HG03571 (cell line): ENCODE data around the gene MOGAT1.
A peak's percentile ranks its signal among the peaks of the same experiment; 100 is the strongest.
"Not testable (repeated sequence)": the region's sequence is repeated elsewhere in the genome, so short reads cannot be mapped to it uniquely, and the experiment has no call there.

Experiments
- ATAC-seq: cut with Tn5 transposase; IDR thresholded peaks from one replicate; pipeline ENCODE4 v1.9.1; 2021; ENCODE audit not compliant: unreplicated experiment

The MOGAT1 gene

DNA sequence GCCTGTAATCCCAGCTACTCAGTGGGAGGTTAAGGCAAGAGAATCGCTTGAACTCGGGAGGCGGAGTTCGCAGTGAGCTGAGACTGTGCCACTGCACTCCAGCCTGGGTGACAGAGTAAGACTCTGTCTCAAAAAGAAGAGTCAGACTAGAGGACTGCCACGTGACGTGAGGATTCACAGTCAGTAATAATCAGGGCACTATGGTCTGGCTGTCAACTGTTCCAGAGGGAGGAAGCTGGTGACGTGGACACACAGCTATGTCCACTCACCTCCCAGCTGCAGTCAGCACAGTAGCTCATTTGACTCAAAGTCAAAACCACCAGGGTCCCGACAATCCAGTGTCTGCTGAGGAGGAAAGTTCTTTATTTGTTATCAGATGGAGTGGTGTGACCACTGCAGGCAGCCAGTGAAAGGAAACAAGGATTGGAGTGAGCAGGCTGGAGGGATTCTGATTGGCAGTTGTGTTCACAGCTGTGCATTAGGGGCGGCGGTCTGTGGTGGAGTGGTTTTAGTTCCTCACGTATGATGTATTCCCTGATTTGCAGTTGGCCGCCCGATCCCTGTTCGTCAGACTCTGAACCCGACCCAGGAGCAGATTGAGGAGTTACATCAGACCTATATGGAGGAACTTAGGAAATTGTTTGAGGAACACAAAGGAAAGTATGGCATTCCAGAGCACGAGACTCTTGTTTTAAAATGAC is 37.9 kb downstream of the MOGAT1 start:
- peak; percentile 51 for ATAC-seq

DNA sequence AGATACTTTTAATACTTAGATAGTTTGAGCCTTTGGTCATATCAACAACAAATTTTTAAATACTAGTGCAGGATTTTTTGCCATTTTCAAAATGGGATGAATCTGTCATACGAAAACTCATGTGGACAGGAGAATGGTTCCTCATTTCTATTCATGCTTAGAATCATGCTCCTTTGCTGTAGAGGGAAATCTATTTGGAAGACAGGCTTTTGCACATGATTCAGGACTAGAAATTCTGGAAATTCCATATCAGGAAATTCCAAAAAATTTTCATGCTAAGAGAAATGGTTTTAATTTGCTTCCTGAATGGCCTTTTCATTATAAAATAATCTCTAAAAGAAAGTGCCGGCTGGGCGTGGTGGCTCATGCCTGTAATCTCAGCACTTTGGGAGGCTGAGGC is 39.3 kb downstream of the MOGAT1 start:
- no peak for ATAC-seq

DNA sequence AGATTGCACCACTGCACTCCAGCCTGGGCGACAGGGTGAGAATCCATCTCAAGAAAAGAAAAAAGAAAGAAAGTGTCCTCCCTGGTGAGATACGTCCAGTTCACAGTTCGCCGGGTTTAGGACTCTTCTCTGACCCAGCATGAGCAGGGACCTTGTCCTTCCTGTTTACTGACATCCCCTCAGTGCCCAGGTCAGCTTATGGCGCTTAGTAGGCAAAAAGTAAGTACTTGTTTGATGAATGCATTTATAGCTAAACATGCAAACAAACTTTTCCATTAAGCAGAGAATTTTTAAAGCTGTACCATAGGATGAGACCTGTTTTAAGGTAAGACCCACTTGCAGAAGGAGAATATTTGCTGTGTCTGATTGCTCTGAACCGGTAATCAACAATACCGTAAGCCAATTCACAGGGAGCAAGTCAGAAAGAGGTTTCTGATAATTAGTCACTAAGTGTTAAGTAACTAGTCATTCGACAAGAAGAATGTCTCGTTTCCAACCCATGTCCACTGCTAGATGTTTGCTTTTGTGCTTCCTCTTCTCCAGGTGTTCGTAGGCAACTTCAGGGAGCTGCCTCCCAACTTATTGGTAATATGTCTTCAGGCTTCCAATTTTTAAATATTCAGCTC is 40.0 kb downstream of the MOGAT1 start:
- no peak for ATAC-seq

DNA sequence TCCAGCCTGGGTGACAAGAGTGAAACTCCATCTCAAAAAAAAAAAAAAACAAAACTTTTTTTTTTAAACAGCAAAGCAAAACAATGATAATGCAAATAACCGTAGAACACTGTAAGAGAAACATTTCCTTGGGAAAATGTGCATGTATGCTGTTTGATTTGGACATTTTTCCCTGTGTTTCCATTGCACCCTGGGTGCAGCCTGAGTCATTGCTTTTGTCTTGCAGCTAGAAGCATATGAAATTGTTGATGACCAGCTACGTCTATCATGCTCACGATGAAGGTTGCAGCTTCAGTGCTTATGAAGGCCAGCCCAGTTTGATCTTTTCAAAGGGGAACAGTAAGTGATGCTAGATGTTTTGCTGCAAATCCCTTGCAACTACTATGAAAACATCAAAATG is 41.5 kb downstream of the MOGAT1 start:
- ATAC-seq, result no peak

DNA sequence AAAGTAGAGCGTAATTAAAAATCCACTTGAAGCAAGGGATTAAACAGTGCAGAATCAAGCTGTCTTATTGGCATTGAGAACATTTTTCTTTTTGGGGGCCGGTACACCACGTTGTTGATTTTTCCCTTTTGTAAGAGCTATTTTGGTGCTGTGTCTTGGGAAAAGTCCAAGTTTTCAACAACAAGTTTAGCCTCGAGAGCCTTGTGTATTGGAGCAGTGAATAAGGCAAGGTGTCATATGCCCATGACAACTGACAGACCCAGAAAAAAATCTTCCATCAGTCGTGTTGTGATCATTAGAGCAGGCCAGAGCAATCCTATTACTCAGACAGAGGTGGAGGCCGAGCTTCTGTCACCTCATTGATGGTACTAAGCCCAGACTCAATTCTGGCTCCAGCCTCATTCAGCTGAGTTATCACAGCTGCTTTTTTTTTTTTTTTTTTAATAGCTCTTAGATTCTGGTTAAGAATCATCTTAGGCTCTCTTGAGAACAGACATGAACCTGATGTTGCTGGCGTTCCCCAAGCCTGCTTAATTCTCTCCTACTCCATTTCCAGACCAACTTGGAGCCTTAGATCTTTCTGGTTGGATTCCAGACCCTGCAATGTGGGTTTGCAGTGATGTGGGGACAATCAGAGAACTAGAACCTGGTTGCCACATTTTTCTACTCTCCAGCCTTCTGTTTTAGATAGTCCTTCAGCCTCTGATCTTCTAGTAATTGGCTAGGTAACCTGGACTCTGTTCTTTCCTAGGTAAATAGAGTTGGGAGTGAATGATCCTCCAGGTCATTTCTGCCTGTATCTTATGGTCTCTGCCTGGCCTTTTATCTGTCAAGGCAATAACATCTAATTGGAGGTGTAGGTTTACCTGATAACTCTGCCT is 43.1 kb downstream of the MOGAT1 start:
- no peak for ATAC-seq

DNA sequence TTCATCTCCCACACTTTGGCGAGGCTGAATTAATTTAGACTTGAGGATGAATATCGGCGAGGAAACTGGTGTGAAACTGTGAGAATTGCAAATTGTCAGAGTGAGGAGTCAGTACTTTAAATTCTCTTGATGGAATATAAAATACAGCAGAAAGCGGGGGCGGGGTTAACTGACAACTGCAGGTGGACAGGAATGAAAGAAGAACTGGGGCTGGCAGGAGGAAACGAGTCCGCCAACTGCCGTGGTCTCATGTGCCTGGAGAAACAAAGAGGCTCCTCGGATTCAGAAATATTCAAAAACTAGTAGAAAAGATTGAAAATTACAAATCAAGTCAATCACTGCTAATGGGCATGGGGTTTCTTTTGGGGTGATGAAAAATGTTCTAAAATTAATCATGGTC is 44.3 kb downstream of the MOGAT1 start:
- no peak for ATAC-seq

DNA sequence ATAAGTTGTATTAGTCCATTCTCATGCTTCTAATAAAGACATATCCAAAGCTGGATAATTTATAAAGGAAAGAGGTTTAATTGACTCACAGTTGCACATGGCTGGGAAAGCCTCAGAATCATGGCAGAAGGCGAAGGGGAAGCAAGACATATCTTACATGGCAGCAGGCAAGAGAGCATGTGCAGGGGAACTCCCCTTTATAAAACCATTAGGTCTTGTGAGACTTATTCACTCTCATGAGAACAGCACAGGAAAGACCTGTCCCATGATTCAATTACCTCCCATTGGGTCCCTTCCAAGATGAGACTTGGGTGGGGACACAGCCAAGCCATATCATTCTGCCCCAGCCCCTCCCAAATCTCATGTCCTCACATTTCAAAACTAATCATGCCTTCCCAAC is 48.3 kb downstream of the MOGAT1 start:
- ATAC-seq, result not testable (repeated sequence)

DNA sequence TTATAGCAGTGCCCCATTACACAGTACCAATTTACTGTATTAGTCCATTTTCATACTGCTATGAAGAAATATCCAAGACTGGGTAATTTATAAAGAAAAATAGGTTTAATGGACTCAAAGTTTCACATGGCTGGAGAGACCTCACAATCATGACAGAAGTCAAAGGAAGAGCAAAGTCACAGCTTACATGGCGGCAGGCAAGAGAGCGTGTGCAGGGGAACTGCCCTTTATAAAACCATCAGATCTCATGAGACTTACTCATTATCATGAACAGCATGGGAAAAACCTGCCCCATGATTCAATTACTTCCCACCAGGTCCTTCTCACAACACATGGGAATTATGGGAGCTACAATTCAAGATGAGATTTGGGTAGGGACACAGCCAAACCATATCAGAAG is 50.1 kb downstream of the MOGAT1 start:
- ATAC-seq, result not testable (repeated sequence)

DNA sequence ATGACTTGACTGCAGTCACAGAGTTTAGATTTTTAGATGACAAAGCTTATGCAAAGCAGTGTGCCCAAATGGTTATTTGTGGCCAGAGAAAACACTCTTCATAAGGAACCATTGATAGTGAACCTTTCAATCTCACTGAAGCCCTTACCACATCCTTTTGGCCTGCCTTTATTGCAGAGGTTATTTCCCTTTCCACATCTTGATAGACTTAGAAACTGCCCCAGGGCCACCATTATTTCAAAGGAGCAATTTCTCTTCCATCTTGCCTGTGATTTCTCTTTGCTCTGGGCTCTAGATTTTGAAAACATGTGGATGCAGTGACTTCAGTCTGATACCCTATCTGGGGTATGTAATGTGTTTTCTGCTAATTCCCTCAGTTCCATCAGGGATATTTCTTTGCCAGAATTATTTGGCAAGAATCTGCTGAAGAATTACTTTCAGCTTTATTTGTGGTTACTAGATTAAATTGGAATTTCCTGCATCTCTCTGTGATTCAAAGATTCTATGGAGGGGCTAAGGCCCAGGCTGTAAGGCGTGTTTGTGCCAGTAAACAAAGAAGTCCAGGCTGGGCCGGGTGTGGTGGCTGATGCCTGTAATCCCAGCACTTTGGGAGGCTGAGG is 51.0 kb downstream of the MOGAT1 start:
- peak; percentile 100 for ATAC-seq

DNA sequence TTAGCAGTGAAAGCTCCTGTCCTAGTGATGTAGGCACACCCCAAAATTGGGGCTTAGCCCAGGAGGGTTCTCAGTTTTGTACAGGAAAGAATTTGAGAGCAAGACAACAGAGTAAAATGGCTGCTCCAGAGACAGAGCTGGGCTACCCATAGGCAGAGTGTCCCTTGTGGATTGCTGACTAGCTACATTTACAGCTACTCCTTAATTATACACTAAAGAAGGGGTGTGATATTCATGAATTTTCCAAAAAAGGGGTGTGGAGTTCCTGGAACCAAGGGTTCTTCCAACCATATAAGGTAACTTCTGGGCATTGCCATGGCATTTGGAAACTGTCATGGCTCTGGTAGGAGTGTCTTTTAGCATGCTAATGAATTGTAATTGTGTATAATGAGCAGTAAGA is 52.8 kb downstream of the MOGAT1 start:
- ATAC-seq, result no peak

DNA sequence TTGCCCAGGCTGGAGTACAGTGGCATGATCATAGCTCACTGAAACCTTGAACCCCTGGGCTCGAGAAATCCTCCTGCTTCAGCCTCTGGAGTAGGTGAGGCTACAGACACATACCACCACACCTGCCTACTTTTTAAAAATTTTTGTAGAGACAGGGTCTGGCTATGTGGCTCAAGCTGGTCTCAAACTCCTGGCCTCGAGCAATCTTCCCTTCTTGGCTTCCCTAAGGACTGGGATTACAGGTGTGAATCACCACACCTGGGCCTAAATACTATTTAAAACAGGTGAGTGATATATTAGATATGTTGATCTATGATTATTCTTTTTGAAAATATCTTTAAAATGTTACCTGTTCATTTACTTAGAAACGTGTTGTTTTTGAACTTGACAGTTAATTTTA is 57.2 kb downstream of the MOGAT1 start:
- ATAC-seq, result no peak

DNA sequence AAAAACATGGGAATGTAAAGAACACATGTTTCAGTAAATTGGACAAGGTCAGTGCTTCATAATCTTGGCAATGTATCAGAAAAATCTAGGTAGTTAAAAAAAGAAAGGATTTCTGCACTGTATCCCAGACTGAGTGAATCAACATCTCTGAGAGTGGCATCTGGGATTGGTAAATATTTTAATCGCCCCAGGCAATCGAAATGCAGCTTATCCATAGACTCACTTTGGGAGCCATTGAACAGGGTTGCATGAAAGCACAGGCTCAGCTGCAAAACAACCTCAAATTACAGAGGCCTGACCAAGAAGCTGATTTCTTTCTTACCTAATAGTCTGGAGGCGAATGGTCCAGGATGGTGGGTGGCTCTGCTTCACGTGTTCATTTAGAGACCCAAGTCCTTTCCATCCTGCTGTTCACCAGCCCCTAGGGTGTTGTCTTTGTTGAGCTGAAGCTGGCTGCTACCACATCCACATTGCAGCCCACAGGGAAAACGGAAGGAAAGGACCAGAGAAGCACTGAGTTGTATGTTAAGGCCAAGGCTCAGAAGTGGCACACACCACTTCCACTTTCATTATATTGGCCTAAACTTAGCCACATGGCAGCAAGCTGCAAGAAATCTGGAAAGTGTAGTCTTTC is 59.0 kb downstream of the MOGAT1 start:
- ATAC-seq, result peak; percentile 61

DNA sequence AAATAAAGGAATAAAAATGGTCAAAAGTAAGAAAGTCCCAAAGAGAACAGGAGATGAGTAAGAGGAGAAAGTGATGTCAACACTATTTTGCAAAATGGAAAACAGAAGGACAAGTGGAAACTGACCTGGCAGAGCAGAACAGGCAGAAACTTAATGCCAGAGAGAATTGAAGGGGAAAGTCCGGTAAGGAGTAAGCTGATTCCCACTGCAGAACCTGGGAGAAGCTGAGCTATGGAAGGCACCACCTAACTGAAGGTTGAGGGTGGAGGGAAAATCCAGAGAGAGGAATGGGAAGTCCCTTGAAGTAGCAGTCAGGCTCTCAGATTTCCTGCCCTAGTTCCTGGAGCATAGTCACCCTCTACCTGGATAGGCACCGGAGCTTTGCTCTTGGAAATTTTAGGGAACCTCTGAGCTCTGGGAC is 59.8 kb downstream of the MOGAT1 start:
- ATAC-seq, result no peak

DNA sequence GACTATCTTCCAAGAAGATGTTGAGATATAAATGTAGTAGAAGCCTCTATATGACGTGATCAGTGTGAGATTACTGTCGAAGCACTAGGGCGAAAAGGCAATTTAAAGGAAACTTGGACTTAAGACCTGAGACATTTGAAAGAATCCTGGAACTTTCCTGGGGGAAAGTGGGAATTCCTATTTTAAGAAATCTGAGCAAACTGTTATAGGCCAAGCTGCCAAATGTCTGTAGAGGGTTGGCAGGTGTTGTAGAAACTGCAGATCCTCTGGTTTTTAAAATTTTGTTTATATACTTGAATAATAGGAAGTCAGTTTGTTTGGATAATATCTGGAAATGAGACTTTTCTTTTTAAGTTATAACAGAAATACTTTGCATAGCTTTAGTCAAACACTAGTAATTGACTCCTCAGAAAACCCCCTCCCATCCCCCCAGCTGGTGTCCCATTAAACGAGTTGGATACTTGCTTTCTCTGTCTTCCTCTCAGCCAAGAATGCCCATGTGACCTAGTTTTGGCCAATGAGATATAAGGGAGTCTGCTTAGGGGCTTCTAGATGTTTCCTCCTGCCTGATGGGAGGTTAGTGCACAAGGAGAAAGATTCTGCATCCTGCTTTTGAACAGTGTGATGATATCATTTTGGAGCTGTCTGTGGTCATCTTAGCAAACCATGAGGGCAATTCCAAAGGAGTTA is 61.2 kb downstream of the MOGAT1 start:
- no peak for ATAC-seq

DNA sequence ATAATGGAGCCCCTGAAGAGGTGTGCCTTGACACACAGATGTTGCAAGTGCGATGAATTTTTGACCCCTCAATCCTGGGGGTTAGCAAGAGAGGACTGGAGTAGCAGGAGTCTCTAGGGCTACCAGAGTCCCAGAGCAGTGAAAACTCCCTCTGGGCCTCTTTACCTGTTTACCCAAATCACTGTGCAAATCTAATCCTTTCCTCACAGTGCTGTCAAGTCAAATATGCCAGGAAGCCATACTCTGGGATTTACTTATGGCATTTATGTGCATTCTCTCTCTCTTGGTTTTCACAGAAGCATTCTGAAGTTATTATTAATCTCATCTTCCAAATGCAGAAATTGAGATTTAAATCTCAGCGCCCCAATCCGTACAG is 62.0 kb downstream of the MOGAT1 start:
- ATAC-seq, result no peak

DNA sequence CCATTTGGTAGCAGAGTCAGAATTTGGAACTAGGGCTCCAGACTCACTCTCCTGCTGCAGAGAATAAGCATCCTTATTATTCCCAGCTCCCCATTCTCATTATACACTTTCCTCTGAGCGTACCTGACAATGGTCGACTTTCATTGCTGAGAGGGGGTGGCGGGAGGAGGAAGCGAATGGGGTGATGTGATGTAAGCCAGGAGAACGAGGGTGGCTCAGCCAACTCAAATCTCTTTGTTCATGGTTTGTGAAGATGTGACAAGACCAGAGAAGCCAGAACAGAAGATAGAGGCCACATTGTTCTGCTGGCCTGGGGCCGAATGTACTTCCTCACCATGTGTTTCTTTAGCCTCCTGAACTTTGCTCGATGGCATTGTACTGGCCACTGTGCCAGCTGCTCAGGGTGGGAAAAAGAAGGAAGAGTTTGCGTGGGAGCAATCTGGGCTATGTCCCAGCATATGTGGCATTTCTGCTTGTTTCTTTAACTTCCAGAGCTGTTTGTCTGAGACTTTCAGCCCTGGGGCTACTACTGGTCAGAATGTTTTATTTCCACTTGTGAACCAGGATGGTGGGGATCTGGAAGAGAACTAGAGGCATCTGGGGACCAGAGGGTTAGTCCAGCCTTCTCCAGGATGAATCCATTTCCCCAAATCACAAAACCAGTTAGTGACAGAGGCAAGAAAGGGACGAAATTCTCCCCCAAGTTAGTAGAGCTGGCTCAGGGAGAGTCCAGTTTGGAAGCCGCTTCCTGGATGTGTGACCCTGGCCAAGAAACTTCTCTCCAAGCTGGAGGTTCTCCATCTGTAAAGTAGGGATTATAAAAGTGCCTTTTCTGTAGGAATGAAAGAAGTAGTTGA is 62.6 kb downstream of the MOGAT1 start:
- ATAC-seq, result no peak

DNA sequence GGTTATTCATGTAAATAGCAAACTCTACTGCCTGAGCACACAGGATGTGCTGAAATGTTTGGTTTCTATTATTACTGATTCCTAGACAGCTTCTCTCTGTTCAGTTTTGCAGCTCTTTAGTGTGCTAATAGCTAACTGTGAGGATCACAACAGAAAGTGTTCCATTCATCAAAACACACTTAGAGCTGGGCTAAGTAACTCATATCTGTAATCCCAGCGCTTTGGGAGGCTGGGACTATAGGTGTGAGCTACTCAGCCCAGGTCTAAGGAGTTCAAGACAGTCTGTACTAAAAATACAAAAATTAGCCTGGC is 63.2 kb downstream of the MOGAT1 start:
- peak; percentile 78 for ATAC-seq

DNA sequence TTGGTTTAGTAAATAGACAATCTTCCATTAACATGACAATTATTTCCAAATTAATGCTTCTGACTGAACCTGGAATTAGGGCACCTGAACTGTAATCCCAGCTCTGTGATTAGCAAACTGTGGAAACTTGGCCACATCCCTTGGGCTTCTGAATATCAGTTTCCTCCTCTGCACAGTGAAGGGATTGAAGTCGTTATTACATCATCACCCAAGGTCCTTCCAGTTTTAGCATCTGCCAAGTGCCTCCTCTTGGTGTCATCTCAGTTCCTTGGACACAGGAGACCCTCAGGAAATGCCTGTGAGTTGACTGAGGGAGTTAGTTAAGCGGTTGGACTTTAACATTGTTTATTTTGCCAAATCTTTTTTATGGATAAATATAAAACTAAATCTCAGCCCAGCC is 64.8 kb downstream of the MOGAT1 start:
- ATAC-seq, result no peak

DNA sequence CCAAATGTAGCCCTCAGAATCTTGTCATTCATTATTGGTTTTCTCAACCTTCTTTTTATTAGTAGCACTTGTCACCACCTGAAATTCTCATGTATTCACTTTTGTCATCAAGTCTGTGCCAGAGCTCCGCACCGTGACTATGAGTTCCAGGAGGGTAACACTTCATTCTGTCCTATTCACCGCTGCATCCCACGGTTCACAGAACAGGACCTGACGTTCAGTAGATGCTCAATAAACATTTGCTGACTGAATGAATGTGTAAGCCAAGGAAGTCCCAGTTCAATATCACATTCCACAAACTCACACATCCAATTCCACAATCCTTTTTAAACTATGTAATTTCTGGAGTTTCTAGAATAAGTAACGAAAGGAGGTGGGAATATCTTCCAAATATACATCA is 65.5 kb downstream of the MOGAT1 start:
- no peak for ATAC-seq

DNA sequence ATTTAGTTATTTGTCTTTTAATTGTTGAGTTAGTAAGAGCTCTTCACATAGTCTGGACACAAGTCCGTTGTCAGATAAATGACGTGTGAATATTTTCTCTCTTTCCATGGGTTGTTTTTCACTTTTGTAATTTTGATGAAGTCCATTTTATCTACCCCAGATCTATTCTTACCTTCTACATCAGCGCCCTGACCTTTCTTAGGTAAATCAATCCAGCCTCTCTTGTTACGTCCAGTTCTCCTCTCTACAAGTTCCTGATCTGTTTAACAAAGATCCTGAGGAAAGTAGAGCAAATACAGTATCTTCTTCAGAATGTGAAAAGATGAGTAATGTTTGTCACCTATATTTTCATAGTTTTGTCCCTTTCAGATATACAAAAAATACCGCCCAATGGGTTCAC is 66.9 kb downstream of the MOGAT1 start:
- no peak for ATAC-seq
